ENCODE measurements around the gene BTRC.

The BTRC gene

DNA sequence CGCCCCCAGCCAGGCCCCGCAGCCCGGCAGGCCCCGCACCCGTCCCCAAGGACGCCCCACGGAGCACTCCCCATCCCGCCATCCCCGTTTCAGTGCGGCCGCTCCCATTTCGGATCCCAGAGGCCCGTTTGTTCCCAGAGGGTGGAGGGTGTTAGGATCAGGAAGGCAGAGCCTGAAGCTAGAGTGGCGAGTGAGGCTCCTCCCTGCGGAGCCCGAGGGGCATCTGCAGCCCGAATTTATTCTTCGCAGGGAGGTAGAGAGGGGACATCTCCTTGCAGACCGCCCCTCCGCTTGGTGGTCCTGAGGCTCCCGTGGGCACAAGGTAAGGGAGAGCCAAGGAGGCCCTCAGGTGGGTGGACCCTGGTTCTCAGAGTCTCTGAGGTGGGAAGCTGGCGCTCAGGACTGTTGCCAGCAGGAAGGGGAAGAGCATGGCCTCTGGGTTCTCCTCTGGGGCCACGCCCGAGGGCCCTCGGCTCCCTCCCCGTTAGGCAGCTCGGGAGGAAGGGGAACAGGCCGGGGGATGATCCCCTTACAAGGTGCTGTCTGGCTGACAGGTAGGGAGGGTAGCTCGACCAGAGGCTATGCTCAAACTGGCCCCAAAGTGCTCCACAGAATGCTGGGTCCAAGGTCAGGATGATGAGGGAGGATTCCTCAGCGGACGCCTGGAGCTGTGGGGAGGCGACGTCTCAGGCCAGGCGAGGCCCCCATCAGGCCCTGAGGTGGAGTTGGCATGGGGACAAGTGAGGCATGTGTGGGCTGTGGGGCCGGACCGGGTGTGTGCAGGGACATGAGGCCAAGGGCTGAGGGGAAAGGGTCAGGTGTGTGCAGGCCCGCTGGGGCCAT, 216.7 kb downstream of the BTRC start:
- WGBS, 2 experiments, result 21% methylated on average over 37 of the region's 37 CpGs
- H3K9me3 ChIP-seq (ENCODE audit: control insufficient read depth, low read length), result no peaks in the 10 kb centered on the region
- H3K27me3 ChIP-seq (ENCODE audit: control insufficient read depth, insufficient read depth, low read length, poor library complexity, severe bottlenecking), result peaks cover 71% of the 10 kb centered on the region
- no peaks in the 10 kb centered on the region for H3K36me3 ChIP-seq (ENCODE audit: control insufficient read depth, insufficient read depth, low read length)
- H3K27ac ChIP-seq (ENCODE audit: insufficient read depth, low read depth, low read length, poor library complexity, severe bottlenecking), result no peak overlapping the region
- peaks cover 7% of the 10 kb centered on the region for H3K4me1 ChIP-seq (ENCODE audit: control insufficient read depth, insufficient read depth, low read length)
- H3K4me3 ChIP-seq (ENCODE audit: insufficient read depth, low read depth, low read length), result peak overlapping the region; percentile 47

GRCh38 chr10:101571271-101571925, 217.4 kb downstream of the BTRC start:
- H3K4me3 ChIP-seq (ENCODE audit: insufficient read depth, low read depth, low read length), result no peak overlapping the region
- peaks cover 7% of the 10 kb centered on the region for H3K4me1 ChIP-seq (ENCODE audit: control insufficient read depth, insufficient read depth, low read length)
- peaks cover 64% of the 10 kb centered on the region for H3K27me3 ChIP-seq (ENCODE audit: control insufficient read depth, insufficient read depth, low read length, poor library complexity, severe bottlenecking)
- WGBS, 2 experiments, result 78 to 85% methylated on average over 8 of the region's 8 CpGs
- H3K36me3 ChIP-seq (ENCODE audit: control insufficient read depth, insufficient read depth, low read length), result no peaks in the 10 kb centered on the region
- no peak overlapping the region for H3K27ac ChIP-seq (ENCODE audit: insufficient read depth, low read depth, low read length, poor library complexity, severe bottlenecking)
- H3K9me3 ChIP-seq (ENCODE audit: control insufficient read depth, low read length), result no peaks in the 10 kb centered on the region

- H3K9me3 ChIP-seq (ENCODE audit: control insufficient read depth, low read length), result no peaks in the 10 kb centered on the region
- no peak overlapping the region for H3K27ac ChIP-seq (ENCODE audit: insufficient read depth, low read depth, low read length, poor library complexity, severe bottlenecking)
- no peak overlapping the region for H3K4me3 ChIP-seq (ENCODE audit: insufficient read depth, low read depth, low read length)
- H3K27me3 ChIP-seq (ENCODE audit: control insufficient read depth, insufficient read depth, low read length, poor library complexity, severe bottlenecking), result peaks cover 57% of the 10 kb centered on the region
- no peaks in the 10 kb centered on the region for H3K36me3 ChIP-seq (ENCODE audit: control insufficient read depth, insufficient read depth, low read length)
- peaks cover 7% of the 10 kb centered on the region for H3K4me1 ChIP-seq (ENCODE audit: control insufficient read depth, insufficient read depth, low read length)
- 92 to 94% methylated on average over 7 of the region's 7 CpGs for WGBS, 2 experiments
These were observed 218.2 kb downstream of the BTRC start for GRCh38 chr10:101572126-101572525.

DNA sequence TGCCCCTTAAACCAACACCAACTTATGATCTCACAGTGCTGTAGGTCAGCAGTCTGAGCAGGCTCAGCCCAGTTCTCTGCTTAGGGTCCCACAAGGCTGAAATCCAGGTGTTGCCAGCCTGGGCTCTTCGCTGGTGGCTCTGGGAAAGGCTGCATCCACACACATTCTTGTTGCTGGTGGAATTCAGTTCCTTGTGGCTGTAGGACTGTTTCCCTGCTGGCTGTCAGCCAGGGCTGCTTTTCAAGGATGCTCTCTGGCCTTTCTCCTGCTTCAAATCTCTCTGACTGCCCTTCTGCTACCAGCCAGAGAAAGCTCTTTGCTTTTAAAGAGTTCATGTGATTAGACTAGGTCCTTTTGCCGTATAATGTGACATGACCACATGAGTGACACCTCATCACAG, 218.8 kb downstream of the BTRC start:
- Histone ChIP-seq H3K27ac (ENCODE audit: insufficient read depth, low read depth, low read length, poor library complexity, severe bottlenecking) (no peak overlapping the region), H3K9me3 (ENCODE audit: control insufficient read depth, low read length) (no peaks in the 10 kb centered on the region), H3K27me3 (ENCODE audit: control insufficient read depth, insufficient read depth, low read length, poor library complexity, severe bottlenecking) (peaks cover 50% of the 10 kb centered on the region), H3K36me3 (ENCODE audit: control insufficient read depth, insufficient read depth, low read length) (no peaks in the 10 kb centered on the region), H3K4me1 (ENCODE audit: control insufficient read depth, insufficient read depth, low read length) (peaks cover 7% of the 10 kb centered on the region), H3K4me3 (ENCODE audit: insufficient read depth, low read depth, low read length) (no peak overlapping the region)
- 93 to 94% methylated on average over 2 of the region's 2 CpGs for WGBS, 2 experiments

DNA sequence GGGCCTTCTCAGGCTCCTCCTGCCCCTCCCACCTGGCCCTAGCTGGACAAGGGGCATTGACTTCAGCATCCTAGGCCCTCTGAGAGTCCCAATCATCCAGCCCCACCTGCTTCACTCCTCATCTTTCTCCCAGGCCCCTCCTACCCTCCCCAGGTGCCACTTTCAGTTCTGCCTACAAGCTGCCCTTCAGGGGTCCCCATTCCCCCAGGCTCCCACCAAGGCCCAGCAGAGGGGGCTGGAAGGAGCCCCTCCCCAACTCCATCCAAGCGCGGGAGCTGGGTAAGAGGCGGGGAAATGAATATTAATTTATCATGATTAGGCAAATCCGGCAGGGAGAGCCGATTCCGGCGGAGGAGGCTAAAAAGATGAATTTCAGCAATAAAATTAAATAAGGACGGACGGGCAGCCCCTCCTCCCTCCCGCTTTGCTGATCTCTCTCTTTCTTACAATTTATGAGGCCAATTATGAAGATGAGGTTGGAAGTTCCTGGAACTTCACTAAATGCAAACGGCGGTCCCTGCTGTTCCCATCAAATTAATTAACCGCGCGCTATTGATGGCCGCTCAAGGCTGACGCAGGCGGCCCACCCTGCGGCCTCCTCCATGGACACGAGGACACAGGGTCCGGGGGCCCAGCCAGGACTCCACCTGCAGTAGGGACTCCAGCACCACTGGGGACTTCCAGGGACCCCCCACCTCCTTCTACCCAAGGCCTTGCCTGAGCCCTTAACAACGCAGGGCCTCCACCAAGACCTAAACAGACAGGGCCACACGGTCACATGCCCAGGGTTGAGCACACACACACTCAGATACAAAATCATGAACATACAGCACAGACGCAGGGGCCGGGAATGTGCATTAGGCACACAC, 220.2 kb downstream of the BTRC start:
- Histone ChIP-seq H3K4me1 (ENCODE audit: control insufficient read depth, insufficient read depth, low read length) (peaks cover 7% of the 10 kb centered on the region), H3K27me3 (ENCODE audit: control insufficient read depth, insufficient read depth, low read length, poor library complexity, severe bottlenecking) (peaks cover 37% of the 10 kb centered on the region), H3K9me3 (ENCODE audit: control insufficient read depth, low read length) (no peaks in the 10 kb centered on the region), H3K27ac (ENCODE audit: insufficient read depth, low read depth, low read length, poor library complexity, severe bottlenecking) (no peak overlapping the region), H3K4me3 (ENCODE audit: insufficient read depth, low read depth, low read length) (no peak overlapping the region), H3K36me3 (ENCODE audit: control insufficient read depth, insufficient read depth, low read length) (no peaks in the 10 kb centered on the region)
- WGBS, 2 experiments, result 93 to 94% methylated on average over 25 of the region's 25 CpGs

DNA sequence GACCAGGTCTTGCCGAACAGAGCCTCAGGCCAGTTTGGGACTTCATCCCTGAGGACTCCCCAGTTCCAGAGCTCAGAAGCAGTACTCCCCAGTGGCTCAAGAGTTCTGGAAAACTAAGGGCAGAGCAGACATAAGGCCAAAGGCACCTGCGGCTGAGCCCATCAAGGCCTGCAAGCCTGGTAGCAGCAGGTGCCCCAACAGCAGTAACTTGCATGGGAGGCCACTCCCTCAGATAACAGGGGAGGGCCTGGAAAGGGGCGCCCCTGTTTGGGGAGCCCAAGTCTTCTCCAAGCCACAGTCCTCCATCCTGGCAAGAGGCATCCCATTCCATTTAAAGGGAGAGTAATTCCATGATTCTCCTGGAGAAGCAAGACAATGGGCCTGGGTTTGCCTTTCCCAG, 221.1 kb downstream of the BTRC start:
- Histone ChIP-seq H3K36me3 (ENCODE audit: control insufficient read depth, insufficient read depth, low read length) (peaks cover 3% of the 10 kb centered on the region), H3K4me3 (ENCODE audit: insufficient read depth, low read depth, low read length) (no peak overlapping the region), H3K9me3 (ENCODE audit: control insufficient read depth, low read length) (no peaks in the 10 kb centered on the region), H3K27me3 (ENCODE audit: control insufficient read depth, insufficient read depth, low read length, poor library complexity, severe bottlenecking) (peaks cover 27% of the 10 kb centered on the region), H3K27ac (ENCODE audit: insufficient read depth, low read depth, low read length, poor library complexity, severe bottlenecking) (no peak overlapping the region), H3K4me1 (ENCODE audit: control insufficient read depth, insufficient read depth, low read length) (peaks cover 7% of the 10 kb centered on the region)
- 90 to 91% methylated on average over 3 of the region's 3 CpGs for WGBS, 2 experiments

- Histone ChIP-seq H3K4me1 (ENCODE audit: control insufficient read depth, insufficient read depth, low read length) (peaks cover 6% of the 10 kb centered on the region), H3K27ac (ENCODE audit: insufficient read depth, low read depth, low read length, poor library complexity, severe bottlenecking) (no peak overlapping the region), H3K9me3 (ENCODE audit: control insufficient read depth, low read length) (no peaks in the 10 kb centered on the region), H3K27me3 (ENCODE audit: control insufficient read depth, insufficient read depth, low read length, poor library complexity, severe bottlenecking) (peaks cover 22% of the 10 kb centered on the region), H3K36me3 (ENCODE audit: control insufficient read depth, insufficient read depth, low read length) (peaks cover 3% of the 10 kb centered on the region), H3K4me3 (ENCODE audit: insufficient read depth, low read depth, low read length) (no peak overlapping the region)
- 91 to 96% methylated on average over 7 of the region's 7 CpGs for WGBS, 2 experiments
These were observed 221.7 kb downstream of the BTRC start for GRCh38 chr10:101575580-101576210.

GRCh38 chr10:101576211-101576863, 222.4 kb downstream of the BTRC start:
- WGBS, 2 experiments, result 92% methylated on average over 7 of the region's 7 CpGs
- Histone ChIP-seq H3K9me3 (ENCODE audit: control insufficient read depth, low read length) (no peaks in the 10 kb centered on the region), H3K4me1 (ENCODE audit: control insufficient read depth, insufficient read depth, low read length) (peaks cover 9% of the 10 kb centered on the region), H3K36me3 (ENCODE audit: control insufficient read depth, insufficient read depth, low read length) (peaks cover 3% of the 10 kb centered on the region), H3K27ac (ENCODE audit: insufficient read depth, low read depth, low read length, poor library complexity, severe bottlenecking) (no peak overlapping the region), H3K27me3 (ENCODE audit: control insufficient read depth, insufficient read depth, low read length, poor library complexity, severe bottlenecking) (peaks cover 15% of the 10 kb centered on the region), H3K4me3 (ENCODE audit: insufficient read depth, low read depth, low read length) (no peak overlapping the region)

DNA sequence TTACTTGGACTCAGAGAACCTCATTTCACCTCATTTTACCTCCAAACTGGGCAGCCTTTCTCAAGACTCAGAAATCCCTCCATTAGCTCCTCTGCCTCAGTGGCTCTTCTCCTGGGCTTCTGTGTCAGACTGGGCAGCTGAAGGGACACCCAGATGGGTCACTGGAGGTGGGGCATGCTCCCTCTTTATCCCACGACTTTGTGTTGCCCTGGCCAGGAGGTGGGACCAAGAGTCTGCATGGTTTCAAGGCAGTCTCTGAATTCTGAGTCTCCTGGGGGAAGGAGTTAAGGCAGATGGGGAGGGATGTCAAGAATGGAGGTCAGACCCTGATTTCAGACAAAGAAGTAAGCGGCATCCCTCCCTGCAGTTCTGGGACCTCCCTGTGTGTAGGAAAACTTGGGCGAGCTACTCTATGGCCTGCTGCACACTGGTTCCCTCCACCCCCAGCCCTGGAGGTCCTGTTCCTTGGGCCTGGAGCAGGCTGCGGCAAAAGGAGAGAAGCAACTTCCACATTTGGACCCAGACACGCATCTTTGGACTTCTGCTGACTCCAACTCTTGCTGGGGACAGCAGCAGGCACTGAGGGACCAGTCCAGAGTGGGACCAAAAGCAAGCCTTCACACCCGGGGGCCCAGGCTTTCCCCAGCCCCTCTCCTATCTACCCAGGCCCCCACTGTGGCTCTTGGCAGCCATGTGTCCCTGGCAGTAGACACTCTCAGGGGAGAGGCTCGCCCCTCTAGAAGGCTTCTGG, 223.3 kb downstream of the BTRC start:
- peaks cover 6% of the 10 kb centered on the region for H3K27me3 ChIP-seq (ENCODE audit: control insufficient read depth, insufficient read depth, low read length, poor library complexity, severe bottlenecking)
- no peaks in the 10 kb centered on the region for H3K9me3 ChIP-seq (ENCODE audit: control insufficient read depth, low read length)
- H3K36me3 ChIP-seq (ENCODE audit: control insufficient read depth, insufficient read depth, low read length), result peaks cover 3% of the 10 kb centered on the region
- H3K4me3 ChIP-seq (ENCODE audit: insufficient read depth, low read depth, low read length), result no peak overlapping the region
- H3K27ac ChIP-seq (ENCODE audit: insufficient read depth, low read depth, low read length, poor library complexity, severe bottlenecking), result no peak overlapping the region
- peaks cover 9% of the 10 kb centered on the region for H3K4me1 ChIP-seq (ENCODE audit: control insufficient read depth, insufficient read depth, low read length)
- 92% methylated on average over 7 of the region's 7 CpGs for WGBS, 2 experiments
